Chondrocyte (in vitro differentiated cells): ENCODE data around the gene SUGCT. TPM values are rescaled to one million over a fixed set of nuclear protein-coding genes. Genes with fewer than 3 reads are reported as not detected.

Source experiments
- DNase-seq: peaks from one replicate; pipeline ENCODE4 v3.0.0; 2021; ENCODE audit warnings: mixed read lengths, low spot score
- H3K27ac Mint-ChIP-seq: one replicate; pipeline ENCODE4 v1.8.0; 2021; ENCODE audit warnings: mild to moderate bottlenecking, moderate library complexity, mixed read lengths; ENCODE audit not compliant: unreplicated experiment
- H3K27me3 Mint-ChIP-seq: 2 replicates; pipeline ENCODE4 v1.8.0; 2021; ENCODE audit warnings: low read depth, mixed read lengths
- H3K36me3 Mint-ChIP-seq: 2 replicates; pipeline ENCODE4 v1.8.0; 2021; ENCODE audit warnings: low read depth, mixed read lengths
- H3K4me1 Mint-ChIP-seq: 2 replicates; pipeline ENCODE4 v1.8.0; 2021; ENCODE audit warnings: low read depth, mild to moderate bottlenecking, mixed read lengths
- H3K4me3 Mint-ChIP-seq: one replicate; pipeline ENCODE4 v1.8.0; 2021; ENCODE audit warnings: mild to moderate bottlenecking, moderate library complexity, mixed read lengths; ENCODE audit not compliant: unreplicated experiment
- H3K9me3 Mint-ChIP-seq: 2 replicates; pipeline ENCODE4 v1.8.0; 2021; ENCODE audit warnings: low read depth, mixed read lengths
- CTCF ChIP-seq: fragments of 200-600 bp; sonication (generic); IDR thresholded peaks from 2 replicates; pipeline ENCODE4 v1.5.0; 2021; ENCODE audit warnings: antibody characterized with exemption, mild to moderate bottlenecking, moderate library complexity
- total RNA-seq: library from RNA; stranded (reverse); gene quantifications from 3 replicates; pipeline ENCODE4 v1.2.1, GENCODE V29; 2021

Gene SUGCT
- total RNA-seq, 1 donor from 2014 or later = 34.4 TPM

GRCh38 chr7:40583667-40584444 is 449.1 kb downstream of the SUGCT start:
- Mint-ChIP-seq H3K4me1 (peaks cover 47% of the 10 kb centered on the region), H3K27ac (peak overlapping the region; percentile 42), H3K9me3 (peaks cover 5% of the 10 kb centered on the region), H3K36me3 (peaks cover 1% of the 10 kb centered on the region), H3K27me3 (no peaks in the 10 kb centered on the region), H3K4me3 (no peak overlapping the region)
- TF ChIP-seq CTCF = no peak
- DNase-seq = no peak

- DNase-seq = no peak
- no peak overlapping the region for H3K4me3 Mint-ChIP-seq
- H3K36me3 Mint-ChIP-seq = peaks cover 1% of the 10 kb centered on the region
- H3K4me1 Mint-ChIP-seq = peaks cover 37% of the 10 kb centered on the region
- no peaks in the 10 kb centered on the region for H3K27me3 Mint-ChIP-seq
- TF ChIP-seq CTCF = no peak
- peak overlapping the region; percentile 42 for H3K27ac Mint-ChIP-seq
- peaks cover 5% of the 10 kb centered on the region for H3K9me3 Mint-ChIP-seq
Measured at GRCh38 chr7:40584667-40585433, 450.0 kb downstream of the SUGCT start.

GRCh38 chr7:40586197-40586596 is 451.4 kb downstream of the SUGCT start:
- Mint-ChIP-seq H3K27me3 (no peaks in the 10 kb centered on the region), H3K36me3 (peaks cover 5% of the 10 kb centered on the region), H3K27ac (peak overlapping the region; percentile 84), H3K9me3 (peaks cover 12% of the 10 kb centered on the region), H3K4me1 (peaks cover 33% of the 10 kb centered on the region), H3K4me3 (no peak overlapping the region)
- no peak for DNase-seq
- no peak for TF ChIP-seq CTCF

GRCh38 chr7:40587419-40587818 is 452.6 kb downstream of the SUGCT start:
- no peak overlapping the region for H3K4me3 Mint-ChIP-seq
- TF ChIP-seq CTCF = no peak
- H3K9me3 Mint-ChIP-seq = peaks cover 13% of the 10 kb centered on the region
- H3K4me1 Mint-ChIP-seq = peaks cover 32% of the 10 kb centered on the region
- no peak overlapping the region for H3K27ac Mint-ChIP-seq
- H3K27me3 Mint-ChIP-seq = no peaks in the 10 kb centered on the region
- DNase-seq = no peak
- peaks cover 8% of the 10 kb centered on the region for H3K36me3 Mint-ChIP-seq

GRCh38 chr7:40595129-40595528 is 460.3 kb downstream of the SUGCT start:
- no peak overlapping the region for H3K27ac Mint-ChIP-seq
- DNase-seq = no peak
- no peaks in the 10 kb centered on the region for H3K27me3 Mint-ChIP-seq
- H3K36me3 Mint-ChIP-seq = peaks cover 7% of the 10 kb centered on the region
- peaks cover 9% of the 10 kb centered on the region for H3K9me3 Mint-ChIP-seq
- H3K4me3 Mint-ChIP-seq = no peak overlapping the region
- TF ChIP-seq CTCF = no peak
- H3K4me1 Mint-ChIP-seq = peaks cover 9% of the 10 kb centered on the region
